Stimulated activated CD8-positive, alpha-beta memory T cell treated with anti-CD3 and anti-CD28 coated beads, Interleukin-15, amount 100 ng/mL, for 24 hours (primary cell): Measurements from ENCODE around the gene CCDC197.

ENCODE experiments used
- DNase-seq: peaks from one replicate; pipeline ENCODE4 v3.0.0-alpha.2; 2020; ENCODE audit warnings: low read depth

The CCDC197 gene

GRCh38 chr14:94043111-94043755 lies 46.1 kb downstream of the CCDC197 start:
- no peak for DNase-seq

GRCh38 chr14:94043756-94044475 lies 46.8 kb downstream of the CCDC197 start:
- DNase-seq = no peak

DNA sequence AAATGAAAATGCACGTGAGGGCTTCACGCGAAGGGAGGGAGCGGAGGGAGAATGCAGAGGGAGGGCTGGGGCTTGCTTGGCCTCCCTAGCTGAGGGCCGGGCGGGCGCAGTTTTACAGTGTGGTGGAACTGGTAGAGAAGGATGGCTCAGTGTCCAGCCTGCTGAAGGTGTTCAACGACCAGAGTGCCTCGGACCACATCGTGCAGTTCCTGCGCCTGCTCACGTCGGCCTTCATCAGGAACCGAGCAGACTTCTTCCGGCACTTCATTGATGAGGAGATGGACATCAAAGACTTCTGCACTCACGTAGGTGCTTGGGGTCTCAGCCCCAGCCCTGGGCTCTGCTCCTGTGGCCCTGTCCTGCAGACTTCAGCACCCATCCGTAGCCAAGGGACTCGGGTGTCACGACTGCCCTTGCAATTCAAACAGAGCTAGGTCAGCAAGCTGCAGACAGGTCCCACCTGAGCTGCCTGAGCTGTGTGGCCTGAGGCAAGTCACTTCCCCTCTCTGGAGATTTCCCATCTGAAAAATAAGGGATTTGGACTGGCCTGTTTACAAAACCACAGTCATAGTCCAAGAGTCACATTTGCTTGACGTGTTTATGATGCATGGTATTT lies 47.5 kb downstream of the CCDC197 start:
- DNase-seq = no peak

- no peak for DNase-seq
Measured at GRCh38 chr14:94045101-94045500, 48.0 kb downstream of the CCDC197 start.

GRCh38 chr14:94045563-94046345 lies 48.7 kb downstream of the CCDC197 start:
- DNase-seq = no peak

DNA sequence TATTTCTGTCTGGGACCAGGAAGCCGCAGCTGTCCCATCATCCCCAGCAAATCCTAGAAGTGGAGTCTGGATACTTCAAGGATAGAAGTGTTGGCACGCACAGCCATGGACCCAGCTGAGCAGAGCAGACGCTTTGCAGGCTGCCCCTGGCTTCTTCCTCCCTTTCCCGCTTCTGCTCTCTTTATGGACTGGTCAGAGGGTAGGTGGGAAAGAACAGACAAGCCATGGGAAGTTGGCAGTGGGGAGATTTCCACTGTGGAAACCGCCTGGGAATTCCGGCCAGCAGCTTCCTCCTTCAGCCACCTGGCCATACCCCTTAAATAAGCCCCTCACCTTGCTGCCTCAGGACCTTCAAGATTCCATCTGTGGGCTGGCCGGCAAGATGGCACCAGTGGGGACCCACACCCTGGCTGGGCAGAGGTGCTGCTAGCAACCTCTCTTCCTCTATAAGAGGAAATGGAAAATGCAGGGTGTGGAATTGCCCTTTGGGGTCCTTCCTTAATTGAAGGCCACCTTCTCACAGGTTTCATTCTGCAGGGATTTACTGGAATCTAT lies 49.7 kb downstream of the CCDC197 start:
- DNase-seq = no peak

- no peak for DNase-seq
Measured at GRCh38 chr14:94047581-94047980, 50.5 kb downstream of the CCDC197 start.

DNA sequence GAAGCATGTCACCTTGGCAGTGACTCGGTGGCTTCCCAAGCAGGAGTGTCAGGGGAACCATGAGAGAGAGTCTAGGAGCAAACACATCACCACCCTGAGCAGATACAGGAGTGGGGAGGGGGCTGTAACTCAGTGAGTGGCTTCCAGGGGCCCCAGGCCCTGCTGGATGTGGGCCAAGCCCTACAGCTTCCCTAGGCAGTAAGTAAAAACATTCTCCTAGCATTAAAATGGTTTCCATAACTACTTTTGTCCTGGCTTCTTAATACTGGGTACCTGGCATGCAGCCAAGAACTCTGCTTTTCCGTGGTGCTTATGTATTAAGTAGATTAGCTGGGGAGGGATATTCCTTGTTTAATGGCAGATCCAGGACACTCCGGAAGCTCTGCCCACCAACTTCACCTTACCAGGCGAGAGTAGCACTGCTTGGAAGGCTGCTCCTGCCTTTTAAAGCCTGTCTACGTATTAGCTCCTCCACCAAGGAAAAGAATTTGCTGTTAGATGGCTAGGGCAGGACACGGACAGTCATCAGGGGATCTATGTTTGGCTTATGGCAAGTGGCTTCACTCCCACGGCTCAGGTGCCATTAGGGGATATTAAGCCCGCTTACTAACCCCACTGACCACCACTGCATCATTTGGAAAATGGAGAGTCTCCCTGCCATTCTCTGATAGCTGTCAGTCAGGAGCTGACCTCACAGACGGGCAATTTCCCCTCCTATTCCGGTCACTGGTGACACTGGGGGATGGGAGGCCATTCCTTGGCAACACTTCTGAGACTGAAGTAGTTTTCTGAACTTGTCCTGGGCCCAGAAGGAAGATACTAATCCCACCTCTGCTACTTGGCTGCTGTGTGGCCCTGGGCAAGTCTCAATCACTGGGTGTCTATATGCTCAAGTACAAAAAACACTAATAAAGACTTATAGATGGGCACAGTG lies 51.9 kb downstream of the CCDC197 start:
- no peak for DNase-seq

- DNase-seq = no peak
Measured at GRCh38 chr14:94049625-94050023, 52.5 kb downstream of the CCDC197 start.

DNA sequence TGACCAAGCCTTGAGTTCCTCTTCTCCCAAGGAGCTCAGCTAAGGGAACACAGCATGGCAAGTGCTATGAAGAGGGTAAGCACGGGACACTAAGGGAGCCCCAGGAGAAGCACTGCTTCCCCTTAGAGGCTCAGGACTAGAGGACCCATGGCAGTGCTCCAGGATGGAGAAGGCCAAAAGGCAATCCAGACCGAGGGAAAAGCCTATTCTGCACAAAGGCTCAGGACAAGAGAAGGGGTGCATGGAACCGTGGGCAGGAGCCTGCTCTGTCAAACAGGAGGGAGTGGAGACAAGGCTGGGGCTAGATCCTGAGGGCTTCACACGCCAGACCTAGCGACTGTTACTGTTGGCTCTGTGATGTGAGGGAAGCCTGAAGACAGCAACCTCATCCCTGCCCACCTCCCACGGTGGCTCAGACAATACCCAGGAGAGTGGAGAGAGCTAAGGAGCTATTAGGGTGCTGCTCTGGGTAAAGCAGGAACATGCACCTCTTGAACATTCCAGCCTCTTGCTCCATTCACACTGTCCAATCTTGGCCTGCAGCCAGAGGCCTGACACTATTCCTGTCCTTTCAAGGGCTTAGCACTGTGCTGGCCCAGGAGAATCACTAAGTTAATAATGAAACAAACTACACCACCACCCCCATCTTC lies 53.3 kb downstream of the CCDC197 start:
- no peak for DNase-seq

GRCh38 chr14:94051115-94051514 lies 54.0 kb downstream of the CCDC197 start:
- no peak for DNase-seq

DNA sequence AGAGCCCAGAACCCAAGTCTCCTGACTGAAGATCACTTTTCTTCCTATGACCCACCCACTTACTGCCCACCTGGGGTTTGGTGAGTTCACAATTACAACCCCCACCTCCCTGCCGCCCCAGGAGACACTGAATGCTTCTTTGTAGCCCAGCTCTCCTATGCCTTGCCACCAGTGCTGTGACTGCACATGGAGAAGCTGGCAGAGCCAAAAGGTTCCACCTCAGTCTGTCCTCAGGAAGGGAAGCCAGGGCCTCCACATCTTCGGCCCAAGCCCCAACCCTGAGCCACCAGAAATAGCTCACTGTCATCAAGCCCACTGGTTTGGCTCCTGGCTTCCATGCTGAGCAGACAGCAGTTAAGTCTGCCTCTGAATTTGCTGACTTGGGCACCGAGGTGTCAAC lies 54.7 kb downstream of the CCDC197 start:
- no peak for DNase-seq

GRCh38 chr14:94052199-94052598 lies 55.1 kb downstream of the CCDC197 start:
- no peak for DNase-seq

DNA sequence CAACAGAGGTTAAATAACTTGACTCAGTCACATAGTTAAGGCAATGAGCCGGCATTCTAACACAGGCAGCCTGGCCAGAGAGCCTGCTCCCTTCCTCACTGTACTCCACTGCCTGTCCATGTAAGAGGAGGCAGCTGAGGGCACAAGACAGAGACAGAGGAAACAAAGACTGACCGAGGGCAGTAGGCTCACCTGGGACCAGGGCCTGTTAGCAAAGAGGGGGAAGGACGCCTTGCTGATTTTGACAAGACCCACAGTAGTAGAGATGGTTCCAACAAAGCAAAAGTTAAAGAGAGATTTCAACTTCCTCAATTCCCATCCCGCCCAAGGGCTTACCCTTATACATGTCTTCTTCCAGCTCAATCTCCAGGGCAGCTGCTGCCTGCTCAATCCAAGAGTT lies 55.6 kb downstream of the CCDC197 start:
- no peak for DNase-seq

DNA sequence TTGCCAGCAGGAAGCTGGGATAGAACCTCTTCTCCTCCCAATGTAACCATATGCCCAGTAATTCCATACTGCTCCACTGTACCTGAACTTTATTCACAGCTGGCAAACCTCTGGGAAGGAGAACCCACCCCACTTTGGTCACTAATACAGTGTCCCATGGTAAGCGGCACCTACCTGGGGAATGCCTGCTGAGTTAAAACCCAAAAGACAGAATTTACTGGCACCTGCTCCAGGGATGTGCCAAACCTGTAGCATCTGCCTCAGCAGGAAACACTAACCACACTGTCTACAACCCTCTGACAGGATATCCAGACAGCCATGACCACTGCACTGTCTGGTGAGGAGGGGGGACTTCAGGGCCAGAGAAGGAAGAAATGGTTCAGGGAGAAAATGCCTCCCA lies 57.3 kb downstream of the CCDC197 start:
- no peak for DNase-seq

DNA sequence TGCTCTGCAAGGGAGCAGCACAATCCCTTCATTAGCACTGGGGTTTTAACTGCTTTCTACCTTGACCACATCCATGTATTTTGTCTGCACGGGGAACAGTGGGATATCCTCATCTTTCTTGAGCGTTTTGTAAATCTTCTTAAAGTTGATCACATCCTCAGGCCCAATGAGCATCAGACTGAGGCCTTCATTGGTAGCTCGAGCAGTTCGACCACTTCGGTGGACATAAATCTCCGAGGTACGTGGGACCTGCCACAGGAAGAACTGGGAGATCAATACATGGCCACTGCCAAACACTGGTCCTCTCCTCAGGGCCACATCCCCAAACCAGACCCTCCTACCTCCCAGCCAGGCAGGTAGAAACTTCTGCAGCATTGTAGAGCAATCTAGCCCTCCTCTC lies 57.8 kb downstream of the CCDC197 start:
- DNase-seq = no peak

GRCh38 chr14:94056579-94057308 lies 59.6 kb downstream of the CCDC197 start:
- no peak for DNase-seq

DNA sequence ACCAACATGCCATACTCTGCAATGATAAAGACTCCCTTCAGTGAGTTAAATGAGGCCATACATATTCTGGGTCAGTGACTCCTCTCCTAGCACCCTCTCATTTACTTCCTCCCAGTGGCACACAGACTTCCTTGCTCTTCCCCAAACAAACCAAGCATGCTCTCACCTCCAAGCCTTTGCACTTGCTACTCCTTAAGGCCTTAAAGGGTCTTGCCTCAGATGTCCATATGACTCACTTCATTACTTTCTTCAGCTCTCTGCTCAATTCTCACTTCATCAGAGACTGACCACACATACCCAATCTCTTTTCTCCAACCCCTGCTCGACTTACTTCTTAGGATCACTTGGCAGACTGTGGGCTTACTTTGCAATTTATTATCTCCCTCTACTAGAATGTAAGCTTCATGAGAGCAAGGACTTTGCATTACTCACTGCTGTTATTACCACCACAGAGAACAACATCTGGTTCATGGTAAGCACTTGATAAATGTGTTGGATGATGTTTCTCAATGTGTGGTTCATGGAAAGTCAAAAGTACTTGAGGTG lies 61.1 kb downstream of the CCDC197 start:
- no peak for DNase-seq
